GM19467 (cell line): ENCODE results near the gene PHLDA1.

Experiments used
- ATAC-seq: cut with Tn5 transposase; IDR thresholded peaks from one replicate; pipeline ENCODE4 v1.9.1; 2021; ENCODE audit warnings: mild to moderate bottlenecking, moderate library complexity; ENCODE audit not compliant: unreplicated experiment

Gene PHLDA1

DNA sequence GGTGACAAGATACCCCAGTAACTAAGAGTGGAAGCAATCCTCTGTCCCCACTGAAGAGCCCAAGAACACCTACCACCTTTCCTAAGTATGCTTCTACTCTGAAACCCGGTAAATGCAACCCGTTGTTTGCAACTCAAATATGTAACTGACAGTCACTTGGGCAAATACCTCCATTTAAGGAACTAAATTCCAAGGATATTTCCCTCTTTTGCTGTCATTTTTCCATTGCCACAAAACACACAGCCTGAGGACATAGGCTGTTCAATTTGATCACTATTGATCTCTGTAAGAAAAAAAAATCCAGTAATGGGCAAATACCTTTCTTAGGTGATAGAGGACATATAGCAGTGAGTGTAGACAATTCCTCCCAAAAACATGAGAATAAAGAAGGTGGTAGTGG is 6.6 kb upstream of the PHLDA1 start:
- ATAC-seq: no peak

DNA sequence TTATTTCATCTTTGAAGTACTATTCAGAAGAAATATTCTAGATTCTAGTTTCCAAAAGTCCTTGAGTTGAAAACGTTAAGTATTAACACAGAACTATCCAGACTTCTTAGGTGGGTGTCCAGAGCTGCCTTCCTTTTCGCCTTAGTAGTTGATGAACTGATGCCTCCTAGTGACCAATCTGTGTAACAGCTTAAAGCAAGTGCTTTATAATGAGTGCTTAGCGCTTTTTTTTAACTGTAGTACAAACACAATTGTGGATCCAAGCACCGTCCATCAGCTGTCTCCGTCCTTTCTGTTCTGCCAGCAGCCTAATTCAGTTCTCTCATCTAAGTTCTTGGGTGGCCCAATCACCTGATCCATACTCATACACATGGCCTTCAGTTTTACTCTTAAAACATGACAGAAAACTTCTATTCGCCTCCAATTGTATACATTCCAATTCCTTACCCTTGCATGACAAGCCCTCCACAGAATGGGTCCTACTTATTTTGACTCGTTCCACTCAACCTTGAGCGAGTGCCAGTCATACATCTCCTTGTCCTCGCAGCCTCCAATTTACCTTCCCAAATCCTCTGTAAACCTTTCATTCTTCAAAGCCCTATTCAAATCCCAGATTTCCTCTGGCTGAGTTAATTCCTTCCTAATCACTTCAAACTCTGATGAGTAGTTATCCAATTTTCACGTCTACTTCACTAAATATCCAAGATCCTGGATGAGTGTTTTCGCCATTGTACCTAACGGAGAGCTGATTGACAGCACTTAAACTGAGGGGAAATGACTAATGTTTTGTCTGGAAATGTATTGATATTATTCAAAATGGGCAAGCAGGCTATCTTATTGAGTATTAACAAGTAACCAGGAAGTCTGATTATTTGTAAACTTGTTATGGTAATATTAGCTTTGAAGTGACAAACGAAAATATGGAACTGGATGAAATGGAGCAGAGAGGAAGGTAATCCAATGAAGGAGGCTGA is 5.8 kb upstream of the PHLDA1 start:
- peak; percentile 56 for ATAC-seq

DNA sequence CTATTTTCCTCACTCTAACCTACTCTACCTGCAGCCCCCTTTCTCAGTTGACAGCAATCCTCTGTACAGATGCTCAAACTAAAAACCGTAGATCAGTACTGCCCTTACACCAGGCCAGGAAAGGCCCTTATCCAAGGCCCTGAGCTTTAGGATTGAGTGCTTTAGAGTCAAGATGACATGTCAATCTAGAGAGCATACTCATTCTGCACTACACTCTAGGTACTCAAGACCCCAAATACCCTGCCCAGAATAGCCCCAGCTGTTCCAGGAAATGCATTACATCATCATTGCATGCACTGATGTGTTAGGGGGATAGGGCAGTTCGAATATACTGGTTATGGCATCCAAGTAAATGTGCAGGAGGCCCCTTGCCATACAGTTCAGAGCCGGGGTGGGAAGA is 3.5 kb upstream of the PHLDA1 start:
- no peak for ATAC-seq

DNA sequence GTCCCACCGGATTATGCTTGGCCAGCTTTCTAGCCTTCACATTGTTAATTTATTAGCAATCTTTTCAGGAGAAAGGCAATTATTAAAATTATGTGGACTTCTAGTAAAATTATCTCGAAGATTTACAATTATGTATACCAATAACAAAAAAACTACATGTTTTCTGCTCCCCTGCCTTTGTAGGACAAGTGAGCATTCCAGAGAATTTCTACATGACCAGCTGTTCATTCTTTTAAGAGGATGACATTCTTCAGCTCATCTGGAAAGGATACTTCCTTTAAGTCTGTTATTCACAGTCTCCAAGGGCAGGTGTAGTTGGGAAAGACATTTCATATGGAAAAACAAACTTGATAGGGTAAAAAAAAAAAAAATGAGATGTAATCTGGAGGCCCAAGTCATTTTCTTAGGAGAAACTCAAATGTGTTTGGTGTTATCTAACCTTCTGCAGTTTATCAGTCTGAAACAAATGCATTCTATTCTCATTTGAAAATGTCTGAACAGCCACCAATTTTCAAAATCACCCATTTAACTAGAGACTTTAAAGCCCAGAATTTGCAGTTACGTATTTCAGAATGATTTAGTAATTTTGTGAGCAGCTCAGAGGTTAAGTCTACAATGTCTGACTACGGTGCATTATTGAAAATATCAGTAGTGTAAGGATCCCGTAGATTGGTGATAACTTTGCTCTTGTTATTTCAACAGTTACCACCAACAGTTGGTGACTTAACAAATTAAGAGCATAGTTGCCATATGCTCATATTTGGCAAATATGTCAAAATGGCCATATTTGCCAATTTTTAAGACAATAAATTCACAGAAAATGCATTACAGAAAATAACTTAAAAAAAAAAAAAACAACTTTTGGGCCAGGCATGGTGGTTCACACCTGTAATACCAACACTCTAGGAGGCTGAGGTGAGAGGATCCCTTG is 1.8 kb upstream of the PHLDA1 start:
- no peak for ATAC-seq

DNA sequence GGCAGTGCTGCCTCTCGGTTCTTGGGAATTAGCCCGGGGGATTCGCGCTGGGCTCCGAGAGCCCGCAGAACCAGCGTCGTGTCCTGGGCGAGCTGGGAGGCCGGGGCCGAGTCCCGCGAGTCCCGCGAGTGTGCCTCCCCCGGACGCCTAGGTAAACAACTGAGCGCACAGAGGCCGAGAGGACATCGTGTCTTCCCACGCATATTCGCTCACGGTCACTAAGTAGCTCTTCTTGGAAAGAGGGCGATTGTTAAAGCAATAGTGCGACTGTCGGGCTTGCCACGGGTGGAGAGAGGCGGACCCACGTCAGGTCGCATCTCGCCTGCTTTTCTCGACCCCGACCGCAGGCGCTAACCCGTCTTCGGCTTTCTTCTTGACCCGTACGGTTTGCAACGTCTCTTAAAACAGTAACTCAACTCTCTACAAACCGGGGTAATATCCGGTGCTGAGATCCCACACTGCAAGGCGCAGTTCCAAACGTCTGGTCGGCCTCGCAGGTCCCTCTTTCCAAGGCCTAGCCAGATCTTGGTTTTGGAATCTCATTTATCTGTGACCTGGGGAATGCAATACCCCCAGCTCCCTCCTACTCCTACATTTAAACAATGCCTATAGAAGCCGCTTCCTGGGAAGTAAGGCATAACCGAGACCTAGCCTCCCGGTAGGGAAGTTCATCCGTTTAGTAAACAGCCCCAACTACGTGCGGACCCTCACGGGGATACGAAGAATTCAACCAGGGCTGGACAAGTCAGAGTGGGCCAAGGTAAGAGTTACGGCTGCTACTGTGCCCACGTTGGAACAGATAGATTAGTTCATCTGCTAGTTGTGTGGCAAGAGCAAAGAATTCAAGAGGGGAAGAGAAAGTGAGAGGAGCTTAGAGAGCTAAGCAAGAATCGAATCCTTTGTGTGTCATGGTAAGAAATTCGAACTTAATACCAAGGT is 736 bp upstream of the PHLDA1 start:
- ATAC-seq: peak; percentile 19

DNA sequence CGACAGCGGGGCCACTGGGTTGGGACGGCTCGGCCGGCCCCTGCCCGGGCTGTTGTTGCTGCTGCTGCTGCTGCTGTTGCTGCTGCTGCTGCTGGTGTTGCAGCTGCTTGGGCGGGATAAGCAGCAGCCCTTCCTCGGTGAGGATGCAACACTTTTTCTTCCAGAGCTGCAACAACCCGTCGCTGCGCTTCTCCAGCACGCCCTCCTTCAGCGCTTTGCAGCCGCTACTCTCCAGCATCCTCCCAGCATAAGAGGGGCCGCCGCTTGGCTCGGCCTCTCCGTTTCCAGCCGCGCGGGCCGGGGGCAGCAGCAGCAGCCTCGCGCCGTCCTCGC is 529 bp downstream of the PHLDA1 start:
- no peak for ATAC-seq

DNA sequence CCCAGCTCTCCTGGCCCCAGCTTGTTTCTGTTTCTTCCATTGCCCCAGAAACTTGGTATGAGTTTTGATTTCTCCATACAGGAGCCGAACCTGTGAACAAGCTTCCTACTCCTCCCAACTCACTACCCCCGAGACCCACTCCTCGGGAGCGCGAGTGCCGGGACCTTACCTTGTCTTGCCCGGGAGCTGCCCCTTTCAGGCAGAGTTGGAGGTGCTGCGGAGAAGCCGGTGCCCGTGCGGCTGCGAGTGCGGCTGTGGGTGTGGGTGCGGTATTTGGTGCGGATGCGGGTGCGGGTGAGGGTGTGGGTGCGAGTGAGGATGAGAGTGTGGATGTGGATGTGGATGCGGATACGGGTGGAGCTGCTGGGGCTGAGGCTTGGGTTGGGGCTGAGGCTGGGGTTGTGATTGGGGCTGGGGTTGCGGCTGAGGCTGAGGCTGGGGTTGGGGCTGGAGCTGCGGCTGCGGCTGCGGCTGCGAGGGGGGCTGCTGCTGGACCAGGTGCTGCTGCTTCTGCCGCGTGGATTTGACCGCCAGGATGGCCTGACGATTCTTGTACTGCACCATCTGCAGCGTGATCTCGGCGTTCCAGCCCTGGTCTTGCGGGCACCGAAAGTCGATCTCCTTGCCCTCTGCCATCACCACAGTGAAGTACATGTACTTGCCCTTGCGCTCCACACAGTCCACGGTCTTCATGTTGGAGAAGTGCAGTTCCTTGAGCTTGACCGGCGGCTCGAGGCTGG is 1.1 kb downstream of the PHLDA1 start:
- peak; percentile 11 for ATAC-seq

DNA sequence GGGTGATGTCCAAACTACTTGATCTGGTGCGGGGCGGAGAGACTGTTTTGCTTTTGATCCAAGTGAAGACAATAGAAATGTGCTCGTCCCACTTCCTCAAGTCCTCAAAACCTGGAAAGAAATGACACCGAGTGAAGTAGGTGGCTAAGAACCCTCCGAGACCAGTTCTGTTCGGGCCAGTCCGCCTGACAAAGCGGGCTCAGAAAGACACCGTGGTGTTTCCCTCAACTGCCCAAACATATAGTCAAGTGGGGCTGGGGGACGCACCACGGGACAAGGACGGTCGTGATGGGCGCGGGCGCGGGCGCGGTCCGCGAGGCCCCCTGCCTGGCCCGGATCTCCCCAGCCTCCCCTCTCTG is 1.6 kb downstream of the PHLDA1 start:
- no peak for ATAC-seq

DNA sequence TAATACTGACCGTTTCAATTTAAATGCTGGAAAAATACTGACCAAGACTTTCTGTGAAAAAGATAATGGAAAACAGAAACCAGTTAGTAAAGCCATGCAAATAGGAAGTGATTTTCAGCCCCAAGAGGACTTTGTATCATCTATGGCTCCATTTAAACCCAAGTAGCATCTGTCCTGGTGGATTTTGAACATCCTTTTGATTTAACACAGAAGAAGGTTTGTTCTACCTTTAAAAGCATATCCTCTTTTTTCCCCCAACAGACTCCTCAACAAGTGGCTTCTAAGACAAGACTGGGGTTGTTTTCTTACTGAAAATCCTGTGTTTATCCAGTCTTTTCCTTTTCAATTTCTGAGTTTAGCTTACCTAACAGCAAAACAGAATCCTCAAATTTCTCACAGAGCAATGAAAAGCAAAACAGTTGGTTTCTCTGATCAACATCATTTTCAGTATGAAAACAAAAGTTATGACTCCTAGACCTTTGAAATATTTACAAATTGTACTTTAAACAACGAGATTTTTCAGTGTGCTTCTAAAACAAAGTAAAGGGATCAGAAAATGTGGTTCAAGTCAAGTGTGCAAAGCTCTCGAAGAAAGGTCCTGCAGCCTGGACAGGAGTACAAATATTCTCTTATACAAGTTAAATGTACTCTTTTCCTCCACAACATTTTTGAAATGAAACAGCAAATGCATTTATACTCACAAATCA is 2.9 kb downstream of the PHLDA1 start:
- ATAC-seq: no peak

DNA sequence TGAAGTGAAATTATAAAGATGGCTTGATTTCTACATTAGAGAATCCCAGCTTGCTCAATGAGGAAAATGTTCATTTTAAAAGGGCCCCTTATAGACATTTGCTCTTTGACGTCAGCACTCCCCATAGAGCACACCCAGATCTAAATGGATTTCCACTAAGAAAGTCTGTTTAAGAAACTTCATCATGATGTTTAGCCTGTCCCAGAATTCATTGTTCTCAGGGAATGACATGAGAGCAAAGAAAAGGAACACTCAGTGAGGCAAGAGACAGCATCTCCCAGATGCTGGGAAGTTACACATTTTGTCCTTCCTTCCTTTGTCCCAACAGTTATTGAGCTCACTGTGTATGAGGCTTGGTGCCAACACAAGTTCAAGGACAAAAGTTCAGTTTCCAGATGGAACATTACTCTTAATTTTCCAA is 4.9 kb downstream of the PHLDA1 start:
- no peak for ATAC-seq

DNA sequence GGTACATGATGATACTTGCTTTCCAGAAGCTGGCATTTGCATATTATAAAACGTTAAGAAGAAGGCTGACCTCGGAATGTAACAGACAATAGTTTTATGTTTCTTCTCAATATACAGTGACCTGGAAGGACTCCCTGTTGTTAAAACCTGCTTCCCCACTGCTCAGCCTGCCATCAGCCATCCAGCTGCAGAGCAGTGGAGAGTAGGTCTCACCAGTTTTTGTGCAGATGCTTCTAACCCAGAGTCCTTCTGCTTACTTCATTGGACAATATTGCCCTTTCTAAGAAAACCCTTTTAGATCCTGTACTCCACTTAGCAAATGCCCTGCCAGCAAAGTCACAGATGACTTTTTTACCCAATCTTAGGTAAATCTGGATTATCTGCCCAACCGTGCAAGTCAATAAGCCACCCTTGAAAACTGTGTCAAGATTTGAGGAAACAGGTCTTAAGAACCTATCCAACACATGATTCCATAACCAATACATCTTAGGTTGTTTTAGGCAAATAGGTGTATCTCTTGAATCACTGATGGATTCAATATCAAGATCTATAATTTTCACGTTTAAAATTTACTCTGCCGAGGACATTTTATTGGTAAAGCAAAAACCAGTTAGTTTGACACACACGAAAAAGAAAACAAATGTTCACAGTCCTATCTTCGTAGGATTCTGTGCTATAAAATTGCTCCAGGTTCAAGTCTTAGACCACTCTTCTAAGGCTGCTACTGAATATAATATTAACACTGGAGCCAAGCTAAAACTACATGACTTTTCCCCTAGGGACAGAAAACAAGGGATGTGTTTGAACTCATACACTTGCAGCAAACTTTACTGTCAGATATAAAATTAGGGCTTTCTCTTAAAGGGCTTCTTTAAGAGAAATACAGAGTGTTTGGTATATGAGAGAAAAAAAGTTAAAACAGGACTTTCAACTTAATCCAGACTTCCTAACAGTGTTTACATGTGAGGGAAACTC is 5.7 kb downstream of the PHLDA1 start:
- ATAC-seq: no peak

DNA sequence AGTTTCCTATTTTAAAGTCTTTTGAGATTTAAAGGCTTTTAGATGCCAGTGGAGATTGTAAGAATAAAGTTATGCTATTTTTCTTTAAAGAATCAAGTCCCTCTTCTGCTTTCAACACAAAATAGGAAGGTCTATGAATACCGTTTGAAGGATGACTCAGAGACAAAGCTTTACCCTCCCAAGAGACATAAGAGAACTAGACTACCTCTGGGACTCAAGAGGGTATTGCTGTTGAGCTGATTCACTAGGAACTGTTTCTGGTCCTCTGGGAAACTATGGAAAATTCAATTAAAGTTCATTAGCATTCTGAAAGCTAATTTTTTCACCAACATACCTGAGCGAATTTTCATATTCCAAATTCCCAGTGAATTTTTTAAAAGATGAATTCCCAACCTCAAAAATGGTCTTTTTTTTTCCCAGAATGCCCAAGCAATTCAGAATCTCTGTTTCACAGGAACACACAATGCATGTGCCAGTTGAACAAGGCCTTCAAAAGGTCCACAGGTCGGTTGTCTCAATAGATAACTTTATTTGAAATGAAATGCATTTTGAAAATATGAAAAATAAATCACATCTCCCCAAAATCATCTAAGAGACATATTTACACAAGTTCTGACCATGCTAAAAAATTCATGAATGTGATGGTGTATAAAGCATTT is 6.5 kb downstream of the PHLDA1 start:
- ATAC-seq: no peak

DNA sequence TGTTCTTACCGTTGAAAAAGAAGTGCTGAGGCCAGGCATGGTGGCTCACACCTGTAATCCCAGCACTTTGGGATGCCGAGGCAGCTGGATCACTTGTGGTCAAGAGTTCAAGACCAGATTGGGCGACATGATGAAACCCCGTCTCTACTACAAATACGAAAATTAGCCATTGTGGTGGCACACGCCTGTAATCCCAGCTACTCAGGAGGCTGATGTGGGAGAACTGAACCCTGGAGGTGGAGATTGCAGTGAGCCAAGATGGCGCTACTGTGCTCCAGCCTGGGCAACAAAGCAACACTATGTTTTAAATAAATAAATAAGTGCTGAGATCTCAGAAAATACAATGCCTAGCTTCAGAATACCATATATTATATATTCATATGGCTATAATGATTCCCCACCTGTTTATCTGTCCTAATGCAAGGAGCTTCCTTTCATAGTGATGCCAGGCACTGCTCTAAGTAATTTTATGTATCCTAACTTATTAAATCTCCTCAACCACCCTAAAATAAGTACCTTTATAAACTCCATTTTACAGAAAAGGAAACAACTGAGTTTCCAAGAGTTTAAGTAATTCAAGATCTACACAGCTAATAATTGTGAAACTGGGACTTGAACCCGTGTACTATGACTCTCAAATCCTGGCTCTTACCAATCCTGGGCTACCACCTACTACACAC is 7.3 kb downstream of the PHLDA1 start:
- ATAC-seq: no peak

DNA sequence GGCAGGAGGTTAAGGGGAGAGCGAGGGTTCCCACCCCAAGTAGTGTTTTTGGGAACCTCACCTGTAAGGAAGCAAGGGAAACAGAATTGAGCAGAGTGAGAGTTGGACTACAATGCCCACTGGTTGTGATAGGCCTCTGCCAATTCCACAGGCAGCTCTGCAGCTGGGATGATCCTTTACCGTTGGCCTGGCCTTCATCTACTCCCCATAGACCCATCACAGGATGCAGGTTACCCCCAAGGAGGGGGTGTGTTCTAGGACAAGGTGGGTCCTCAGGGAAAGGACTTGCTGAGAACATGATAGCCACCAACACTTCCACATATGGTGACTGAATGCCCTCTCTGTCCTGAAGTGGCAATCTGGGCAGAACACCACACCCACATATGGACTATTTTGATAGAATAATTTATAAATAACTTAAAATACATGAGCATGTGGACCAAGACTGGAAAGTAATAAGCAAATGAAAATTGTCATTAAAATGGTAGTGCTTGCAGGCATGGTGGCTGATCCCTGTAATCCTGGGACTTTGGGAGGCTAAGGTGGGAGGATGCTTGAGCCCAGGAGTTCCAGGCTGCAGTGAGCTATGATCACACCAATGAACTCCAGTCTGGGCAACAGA is 8.4 kb downstream of the PHLDA1 start:
- no peak for ATAC-seq

DNA sequence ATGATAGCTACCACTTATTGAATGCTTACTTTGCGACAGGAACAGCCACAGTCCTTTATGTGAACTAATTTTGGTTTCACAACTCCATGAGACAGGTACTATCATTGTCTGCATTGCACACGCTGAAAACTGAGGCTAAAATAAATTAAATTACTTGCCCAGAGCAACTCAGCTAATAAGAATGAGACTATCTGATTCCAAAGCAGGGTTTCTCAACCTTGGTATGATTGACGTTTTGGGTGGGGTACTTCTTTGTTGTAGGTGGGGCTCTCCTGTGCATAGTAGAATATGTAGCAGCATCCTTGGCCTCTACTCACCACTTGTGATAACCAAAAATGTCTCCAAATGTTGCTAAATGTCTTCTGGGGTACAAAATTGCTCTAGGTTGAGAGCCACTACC is 9.1 kb downstream of the PHLDA1 start:
- ATAC-seq: no peak

DNA sequence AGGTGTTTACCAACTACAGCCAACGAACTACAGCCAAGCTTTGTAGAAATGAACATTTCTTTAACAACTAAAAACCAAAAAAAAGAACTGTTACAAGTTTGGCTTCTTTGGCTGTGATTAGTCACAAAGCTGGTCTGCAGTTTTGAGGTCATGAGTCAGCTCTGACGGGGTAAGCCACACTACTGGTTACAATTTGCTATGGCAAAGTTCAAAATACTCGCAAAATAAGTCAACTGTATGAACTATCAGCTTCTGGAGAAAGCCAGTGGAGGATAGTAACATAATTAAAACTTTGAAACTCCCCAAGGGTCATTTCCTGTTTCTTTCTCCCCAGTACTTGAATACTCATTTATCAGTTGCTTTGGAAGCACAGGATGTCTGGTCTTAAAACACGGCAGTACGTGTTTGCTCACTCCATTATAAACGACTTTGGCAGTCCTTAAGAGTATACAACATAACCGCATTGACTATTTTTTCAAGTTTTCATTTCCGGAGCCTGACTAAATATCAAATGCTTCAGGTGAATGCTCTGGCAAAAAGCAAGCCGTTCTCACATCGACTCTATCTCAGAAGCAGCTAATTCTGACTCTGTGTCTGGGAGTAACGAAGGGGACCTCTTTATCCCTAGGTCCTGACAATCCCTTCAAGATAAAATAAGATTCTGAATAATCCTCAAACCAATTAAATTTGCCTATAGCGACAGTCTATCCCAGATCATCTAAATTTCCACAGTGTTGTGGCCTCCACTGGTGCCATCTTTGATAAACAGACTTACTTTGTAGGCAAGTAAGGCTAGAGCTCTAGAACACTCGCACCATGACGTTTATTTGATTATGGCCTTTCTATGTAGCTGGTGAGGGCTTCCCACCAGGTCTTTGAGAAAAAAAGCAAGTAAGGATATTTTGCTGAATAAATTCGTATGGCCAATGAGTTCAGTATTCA is 10.6 kb downstream of the PHLDA1 start:
- ATAC-seq: peak; percentile 54
